Measurements from ENCODE around the gene CDK5RAP2.

CDK5RAP2 gene

GRCh38 chr9:120405860-120406259, 174.1 kb downstream of the CDK5RAP2 start:
- TF ChIP-seq POLR2AphosphoS5 (IDR thresholded peaks at IDR 0.05; ENCODE audit: low read depth, low read length) (no peak), TAF1 (IDR thresholded peaks at IDR 0.05; ENCODE audit: borderline replicate concordance, insufficient read depth, low read length) (no peak), SIN3A (IDR thresholded peaks at IDR 0.05; ENCODE audit: borderline replicate concordance, insufficient read depth, low read length) (no peak), REST (IDR thresholded peaks at IDR 0.05; ENCODE audit: insufficient read depth in 1 of 2, low read depth in 2 of 2, low read length in 2 of 2) (no peak), FOXP2 (optimal IDR thresholded peaks at IDR 0.05; ENCODE audit: borderline replicate concordance, extremely low read depth, extremely low read length, insufficient read depth) (no peak)

- TF ChIP-seq REST (IDR thresholded peaks at IDR 0.05; ENCODE audit: insufficient read depth in 1 of 2, low read depth in 2 of 2, low read length in 2 of 2) = no peak
- no peak for TF ChIP-seq POLR2AphosphoS5 (IDR thresholded peaks at IDR 0.05; ENCODE audit: low read depth, low read length)
- no peak for TF ChIP-seq FOXP2 (optimal IDR thresholded peaks at IDR 0.05; ENCODE audit: borderline replicate concordance, extremely low read depth, extremely low read length, insufficient read depth)
- no peak for TF ChIP-seq TAF1 (IDR thresholded peaks at IDR 0.05; ENCODE audit: borderline replicate concordance, insufficient read depth, low read length)
- TF ChIP-seq SIN3A (IDR thresholded peaks at IDR 0.05; ENCODE audit: borderline replicate concordance, insufficient read depth, low read length) = no peak
Measured at GRCh38 chr9:120405134-120405533, 174.8 kb downstream of the CDK5RAP2 start.

GRCh38 chr9:120403543-120403856, 176.5 kb downstream of the CDK5RAP2 start:
- TF ChIP-seq REST (IDR thresholded peaks at IDR 0.05; ENCODE audit: insufficient read depth in 1 of 2, low read depth in 2 of 2, low read length in 2 of 2) = peak; percentile 58 to 83; a peak in 3 of 4 replicates
- no peak for TF ChIP-seq POLR2AphosphoS5 (IDR thresholded peaks at IDR 0.05; ENCODE audit: low read depth, low read length)

GRCh38 chr9:120402741-120403542, 177.0 kb downstream of the CDK5RAP2 start:
- no peak for TF ChIP-seq FOXP2 (optimal IDR thresholded peaks at IDR 0.05; ENCODE audit: borderline replicate concordance, extremely low read depth, extremely low read length, insufficient read depth)

GRCh38 chr9:120399940-120400339, 180.0 kb downstream of the CDK5RAP2 start:
- TF ChIP-seq SIN3A (IDR thresholded peaks at IDR 0.05; ENCODE audit: borderline replicate concordance, insufficient read depth, low read length) = no peak
- no peak for TF ChIP-seq POLR2AphosphoS5 (IDR thresholded peaks at IDR 0.05; ENCODE audit: low read depth, low read length)
- TF ChIP-seq REST (IDR thresholded peaks at IDR 0.05; ENCODE audit: insufficient read depth in 1 of 2, low read depth in 2 of 2, low read length in 2 of 2) = no peak
- TF ChIP-seq FOXP2 (optimal IDR thresholded peaks at IDR 0.05; ENCODE audit: borderline replicate concordance, extremely low read depth, extremely low read length, insufficient read depth) = no peak
- no peak for TF ChIP-seq TAF1 (IDR thresholded peaks at IDR 0.05; ENCODE audit: borderline replicate concordance, insufficient read depth, low read length)

Data from PFSK-1 (cell line).